DND-41 (cell line): ENCODE results near the gene SYDE2.

ENCODE experiments used
- ATAC-seq: fragments of 200-7000 bp; cut with Tn5 transposase; 3 replicates; pipeline ENCODE4 v1.9.1; 2021; ENCODE audit warnings: low read depth; ENCODE audit not compliant: insufficient read depth
- DNase-seq: peaks from one replicate; pipeline ENCODE4 v3.0.0-alpha.2; 2020
- H2AFZ ChIP-seq: 2 replicates; pipeline ENCODE4 v1.6.0; 2012; ENCODE audit warnings: low read depth, low read length
- H3K27ac ChIP-seq: 2 replicates; pipeline ENCODE4 v1.5.1; 2012; ENCODE audit warnings: low read length, inconsistent platforms
- H3K27me3 ChIP-seq: fragments of 200-600 bp; sonication (generic); 2 replicates; pipeline ENCODE4 v1.6.0; 2012; ENCODE audit warnings: low read length, mild to moderate bottlenecking, inconsistent platforms; ENCODE audit not compliant: insufficient read depth, poor library complexity
- H3K36me3 ChIP-seq: 2 replicates; pipeline ENCODE4 v1.5.1; 2012; ENCODE audit warnings: low read length, inconsistent platforms; ENCODE audit not compliant: insufficient read depth
- H3K4me1 ChIP-seq: 2 replicates; pipeline ENCODE4 v1.5.1; 2012; ENCODE audit warnings: mild to moderate bottlenecking, low read length; ENCODE audit not compliant: insufficient read depth
- H3K4me2 ChIP-seq: 2 replicates; pipeline ENCODE4 v1.6.0; 2012; ENCODE audit warnings: mild to moderate bottlenecking, moderate library complexity, low read length, inconsistent platforms; ENCODE audit not compliant: insufficient read depth
- H3K4me3 ChIP-seq, 2 experiments: fragments of 200-600 bp in 1 of 2; shearing (Covaris generic) in 1 of 2; 2 replicates each; pipeline ENCODE4 v1.5.1; 2012 to 2016; ENCODE audit warnings: inconsistent platforms in 2 of 2, low read length in 2 of 2, mild to moderate bottlenecking in 2 of 2, low read depth in 1 of 2, moderate library complexity in 1 of 2
- H3K79me2 ChIP-seq: 2 replicates; pipeline ENCODE4 v1.6.0; 2012; ENCODE audit warnings: low read length, inconsistent platforms; ENCODE audit not compliant: insufficient read depth
- H3K9ac ChIP-seq: 2 replicates; pipeline ENCODE4 v1.6.0; 2012; ENCODE audit warnings: low read depth, mild to moderate bottlenecking, inconsistent platforms, low read length, moderate library complexity
- H3K9me3 ChIP-seq: 2 replicates; pipeline ENCODE4 v1.5.1; 2012; ENCODE audit warnings: low read length, moderate library complexity, mild to moderate bottlenecking, inconsistent platforms; ENCODE audit not compliant: insufficient read depth, severe bottlenecking
- H4K20me1 ChIP-seq: 2 replicates; pipeline ENCODE4 v1.6.0; 2012; ENCODE audit warnings: low read length; ENCODE audit not compliant: insufficient read depth
- EZH2 ChIP-seq: IDR thresholded peaks from 3 replicates; pipeline ENCODE4 v1.6.1; 2012; ENCODE audit warnings: borderline replicate concordance, low read depth, mild to moderate bottlenecking, moderate library complexity, low read length, inconsistent platforms; ENCODE audit not compliant: severe bottlenecking
- TF ChIP-seq, protein P1 (sequence below): IDR thresholded peaks from 2 replicates; pipeline ENCODE4 v1.5.1; 2012; ENCODE audit warnings: borderline replicate concordance, low read length, moderate library complexity, mild to moderate bottlenecking; ENCODE audit not compliant: poor library complexity, severe bottlenecking; ENCODE audit errors: extremely low read depth

Gene SYDE2

DNA sequence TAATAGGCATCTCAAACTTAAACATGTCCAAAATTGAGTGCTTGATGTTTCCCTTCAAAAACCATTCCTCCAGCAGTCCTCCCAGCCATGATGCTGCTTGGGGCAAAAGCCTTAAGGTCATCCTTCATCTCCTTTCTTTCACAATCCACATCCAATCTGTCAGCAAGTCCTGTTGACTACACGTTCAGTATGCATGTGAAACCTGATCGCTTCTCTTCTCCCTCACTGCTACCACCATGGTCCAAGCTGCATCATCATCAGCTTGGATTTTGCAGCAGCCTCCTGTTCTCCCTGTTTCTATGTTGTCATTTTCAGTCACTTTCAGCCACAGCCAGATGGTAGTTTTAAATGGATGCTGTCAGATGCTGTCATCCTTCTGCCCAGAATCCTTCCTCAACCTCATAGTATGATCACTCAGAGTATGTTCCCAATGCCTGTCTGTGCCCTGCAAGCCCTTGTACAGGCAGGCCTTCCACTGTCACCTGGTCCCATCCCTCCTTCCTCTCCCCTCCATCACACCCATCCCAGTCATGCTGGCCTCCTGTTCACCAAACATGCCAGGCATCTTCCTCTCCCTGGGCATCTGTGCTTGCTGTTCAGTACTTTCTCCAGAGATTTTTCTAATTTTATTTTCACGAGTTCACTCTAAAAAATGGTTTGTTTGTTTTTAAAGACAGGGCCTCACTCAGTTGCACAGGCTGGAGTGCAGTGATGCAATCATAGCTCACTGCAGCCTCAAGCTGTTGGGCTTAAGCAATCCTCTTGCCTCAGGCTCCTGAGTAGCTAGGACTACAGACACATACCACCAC lies 66.0 kb downstream of the SYDE2 start:
- Histone ChIP-seq H3K9me3 (no peaks in the 10 kb centered on the region), H3K4me1 (no peaks in the 10 kb centered on the region), H4K20me1 (no peaks in the 10 kb centered on the region), H3K27ac (no peak overlapping the region), H3K36me3 (no peaks in the 10 kb centered on the region), H3K4me2 (no peak overlapping the region), H3K27me3 (no peaks in the 10 kb centered on the region), H3K79me2 (no peaks in the 10 kb centered on the region), H2AFZ (no peak overlapping the region), H3K4me3 (no peak overlapping the region), H3K9ac (no peak overlapping the region)
- DNase-seq = no peak
- TF ChIP-seq, protein P1, sequence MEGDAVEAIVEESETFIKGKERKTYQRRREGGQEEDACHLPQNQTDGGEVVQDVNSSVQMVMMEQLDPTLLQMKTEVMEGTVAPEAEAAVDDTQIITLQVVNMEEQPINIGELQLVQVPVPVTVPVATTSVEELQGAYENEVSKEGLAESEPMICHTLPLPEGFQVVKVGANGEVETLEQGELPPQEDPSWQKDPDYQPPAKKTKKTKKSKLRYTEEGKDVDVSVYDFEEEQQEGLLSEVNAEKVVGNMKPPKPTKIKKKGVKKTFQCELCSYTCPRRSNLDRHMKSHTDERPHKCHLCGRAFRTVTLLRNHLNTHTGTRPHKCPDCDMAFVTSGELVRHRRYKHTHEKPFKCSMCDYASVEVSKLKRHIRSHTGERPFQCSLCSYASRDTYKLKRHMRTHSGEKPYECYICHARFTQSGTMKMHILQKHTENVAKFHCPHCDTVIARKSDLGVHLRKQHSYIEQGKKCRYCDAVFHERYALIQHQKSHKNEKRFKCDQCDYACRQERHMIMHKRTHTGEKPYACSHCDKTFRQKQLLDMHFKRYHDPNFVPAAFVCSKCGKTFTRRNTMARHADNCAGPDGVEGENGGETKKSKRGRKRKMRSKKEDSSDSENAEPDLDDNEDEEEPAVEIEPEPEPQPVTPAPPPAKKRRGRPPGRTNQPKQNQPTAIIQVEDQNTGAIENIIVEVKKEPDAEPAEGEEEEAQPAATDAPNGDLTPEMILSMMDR = no peak
- TF ChIP-seq EZH2 = no peak
- ATAC-seq = no peak

DNA sequence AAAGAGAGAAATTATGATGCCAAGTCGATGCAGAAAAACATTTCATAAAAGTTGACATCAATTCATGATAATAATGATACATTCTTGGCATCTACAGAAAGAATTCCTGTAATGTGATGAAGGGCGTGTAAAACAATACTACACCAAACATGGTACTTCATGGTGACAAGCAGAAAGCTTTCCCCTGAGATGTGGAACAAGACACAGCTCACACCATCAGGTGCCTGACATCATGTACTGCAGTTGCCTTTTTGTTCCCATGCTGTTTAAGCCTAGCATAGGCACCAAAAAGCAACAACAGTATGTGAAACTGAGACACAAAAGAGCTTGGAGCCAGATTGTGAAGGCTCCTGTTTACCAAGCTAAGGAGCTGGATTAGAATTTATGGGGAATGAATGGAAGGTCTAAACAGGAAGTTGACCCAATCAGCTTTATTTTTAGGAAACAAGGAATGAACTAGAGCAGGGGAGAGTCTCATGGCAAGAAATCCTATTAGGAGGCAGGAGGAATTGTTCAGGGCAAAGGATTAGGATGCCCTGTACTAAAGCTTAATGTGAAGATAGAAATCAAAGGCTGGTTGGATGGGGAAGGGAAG lies 67.2 kb downstream of the SYDE2 start:
- ATAC-seq (no peak), DNase-seq (no peak)
- Histone ChIP-seq H3K9me3 (no peaks in the 10 kb centered on the region), H3K36me3 (no peaks in the 10 kb centered on the region), H2AFZ (no peak overlapping the region), H3K27me3 (no peaks in the 10 kb centered on the region), H3K27ac (no peak overlapping the region), H3K4me1 (no peaks in the 10 kb centered on the region), H3K9ac (no peak overlapping the region), H3K4me3 (no peak overlapping the region), H3K79me2 (no peaks in the 10 kb centered on the region), H3K4me2 (no peak overlapping the region), H4K20me1 (no peaks in the 10 kb centered on the region)
- no peak for TF ChIP-seq EZH2
- TF ChIP-seq, protein P1 = no peak

DNA sequence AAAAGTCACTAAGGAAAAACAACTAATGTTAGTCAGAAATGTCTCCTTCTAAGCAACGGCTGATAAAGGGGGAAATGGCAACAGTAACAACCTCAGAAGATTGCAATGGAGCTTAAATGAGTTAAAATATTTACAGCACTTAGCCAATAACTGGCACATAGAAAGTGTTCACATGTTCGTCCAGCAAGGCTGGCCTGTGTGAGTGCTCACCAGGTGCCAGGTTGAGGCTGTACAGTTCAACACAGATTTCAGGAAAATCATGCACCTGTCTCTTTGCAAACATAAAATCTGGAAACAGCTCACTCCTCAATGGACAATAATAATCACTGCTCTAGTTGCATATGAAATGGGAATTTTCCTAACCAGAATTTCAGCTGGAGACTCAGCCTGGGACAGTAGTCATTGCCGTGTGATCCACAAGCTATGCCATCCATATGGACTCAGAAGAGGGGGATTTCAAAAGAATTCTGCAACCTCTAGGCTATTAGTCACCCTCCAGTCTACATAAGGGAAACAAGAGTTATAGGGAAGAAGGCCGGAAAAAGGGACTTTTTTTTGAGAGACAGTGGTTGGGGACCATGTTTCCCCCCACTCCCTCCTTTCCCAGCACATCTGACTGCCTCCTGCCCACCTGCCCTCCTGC lies 68.6 kb downstream of the SYDE2 start:
- Histone ChIP-seq H3K27ac (no peak overlapping the region), H3K27me3 (no peaks in the 10 kb centered on the region), H3K9me3 (no peaks in the 10 kb centered on the region), H4K20me1 (no peaks in the 10 kb centered on the region), H3K4me2 (no peak overlapping the region), H3K9ac (no peak overlapping the region), H2AFZ (no peak overlapping the region), H3K4me3 (no peak overlapping the region), H3K36me3 (no peaks in the 10 kb centered on the region), H3K4me1 (no peaks in the 10 kb centered on the region), H3K79me2 (no peaks in the 10 kb centered on the region)
- no peak for TF ChIP-seq EZH2
- TF ChIP-seq, protein P1 = no peak
- ATAC-seq (no peak), DNase-seq (no peak)
